Gastroesophageal sphincter (tissue), 2 donors: ENCODE measurements around the gene LGR4.

ENCODE experiments used
- POLR2A ChIP-seq, 2 donors: fragments of 450-650 bp; IDR thresholded peaks; one replicate each; pipeline ENCODE4 v1.6.1; 2017; ENCODE audit warnings: antibody characterized with exemption in 2 of 2, mild to moderate bottlenecking in 2 of 2, moderate library complexity in 1 of 2
- POLR2AphosphoS5 ChIP-seq: sonication (generic); formaldehyde crosslinking; IDR thresholded peaks from one replicate; pipeline ENCODE4 v1.6.1; 2017; ENCODE audit warnings: antibody characterized with exemption

DNA sequence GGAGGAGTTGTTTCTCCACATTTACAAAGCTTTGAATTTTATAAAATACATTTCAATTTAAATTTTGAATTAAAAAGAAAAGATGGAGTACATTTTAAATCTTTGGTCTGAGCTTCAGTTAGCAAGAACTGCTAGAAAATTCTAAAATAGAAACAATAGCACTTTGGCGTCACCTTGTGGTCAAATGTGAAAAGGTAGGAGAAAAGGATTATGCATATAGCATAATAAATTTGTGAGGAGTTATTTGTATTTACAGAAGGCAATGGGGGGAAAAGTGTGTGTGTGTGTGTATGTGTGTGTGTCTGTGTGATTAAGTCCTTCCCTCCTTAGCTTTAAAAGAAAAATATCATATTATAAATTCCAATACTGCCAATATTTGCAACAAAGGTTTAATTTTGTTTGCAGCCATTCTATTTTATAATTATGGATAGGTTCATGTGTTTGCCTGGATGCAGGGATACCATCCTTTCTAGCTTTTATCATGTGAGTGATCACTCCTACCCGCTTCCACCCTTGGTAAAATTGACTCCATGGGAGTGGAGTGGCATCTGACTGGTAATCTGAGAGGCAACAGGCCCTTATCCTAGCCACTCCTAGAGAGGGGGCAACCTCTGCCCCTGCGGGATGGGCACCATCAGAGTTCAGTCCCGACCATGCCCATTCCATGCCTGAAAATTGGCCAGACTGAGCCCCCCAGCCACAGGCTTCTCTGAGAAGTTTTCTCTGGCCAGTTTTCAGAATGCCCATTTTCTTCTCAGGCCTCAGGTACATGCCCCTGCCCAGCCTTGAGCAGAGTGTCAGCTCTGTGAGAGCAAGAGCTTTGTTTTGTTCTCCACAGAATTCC, 13.6 kb upstream of the LGR4 start:
- TF ChIP-seq POLR2A (IDR thresholded peaks at IDR 0.05) (no peak), POLR2AphosphoS5 (no peak)
